Measurements from ENCODE around the gene PPM1H.

The PPM1H gene

DNA sequence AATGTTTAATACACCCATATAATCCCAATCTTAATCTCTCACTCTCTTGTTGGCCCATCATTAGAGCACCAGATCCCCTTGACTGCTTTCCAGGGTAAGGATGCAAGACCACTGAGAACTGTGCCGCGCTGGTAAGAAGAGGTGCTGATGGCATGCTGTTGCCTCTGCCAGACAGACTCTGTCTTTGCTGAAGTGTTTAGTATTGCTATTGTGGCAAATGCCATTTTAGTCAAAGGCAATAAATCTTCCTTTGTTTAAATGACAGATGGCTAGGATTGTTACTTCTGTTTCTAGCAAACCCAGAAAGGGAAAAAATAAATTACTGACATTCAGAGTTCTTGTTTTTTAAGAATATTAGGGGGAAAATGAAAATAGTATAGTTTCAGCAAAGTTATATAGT is 316.0 kb downstream of the PPM1H start:
- no peaks in the 10 kb centered on the region for H3K36me3 ChIP-seq (ENCODE audit: insufficient read depth, low read length)
- H3K4me3 ChIP-seq, result no peak overlapping the region
- no peak overlapping the region for H3K27ac ChIP-seq
- DNase-seq (ENCODE audit: low read depth, low spot score), result no peak
- no peak overlapping the region for H3K9ac ChIP-seq (ENCODE audit: insufficient read length)
- H3K9me3 ChIP-seq (ENCODE audit: low read depth, low read length), result no peaks in the 10 kb centered on the region
- TF ChIP-seq EZH2 (IDR thresholded peaks at IDR 0.05) (no peak), POLR2AphosphoS5 (IDR thresholded peaks at IDR 0.05; ENCODE audit: borderline replicate concordance, low read depth, low read length) (no peak), FOXP2 (optimal IDR thresholded peaks at IDR 0.05; ENCODE audit: control extremely low read depth, extremely low read length, insufficient read depth) (no peak)

GRCh38 chr12:62618319-62618718 is 316.6 kb downstream of the PPM1H start:
- no peaks in the 10 kb centered on the region for H3K36me3 ChIP-seq (ENCODE audit: insufficient read depth, low read length)
- no peak for TF ChIP-seq EZH2 (IDR thresholded peaks at IDR 0.05)
- no peak for TF ChIP-seq POLR2AphosphoS5 (IDR thresholded peaks at IDR 0.05; ENCODE audit: borderline replicate concordance, low read depth, low read length)
- no peak for TF ChIP-seq FOXP2 (optimal IDR thresholded peaks at IDR 0.05; ENCODE audit: control extremely low read depth, extremely low read length, insufficient read depth)
- DNase-seq (ENCODE audit: low read depth, low spot score), result no peak
- H3K4me3 ChIP-seq, result no peak overlapping the region
- H3K27ac ChIP-seq, result no peak overlapping the region
- H3K9ac ChIP-seq (ENCODE audit: insufficient read length), result no peak overlapping the region
- H3K9me3 ChIP-seq (ENCODE audit: low read depth, low read length), result no peaks in the 10 kb centered on the region

DNA sequence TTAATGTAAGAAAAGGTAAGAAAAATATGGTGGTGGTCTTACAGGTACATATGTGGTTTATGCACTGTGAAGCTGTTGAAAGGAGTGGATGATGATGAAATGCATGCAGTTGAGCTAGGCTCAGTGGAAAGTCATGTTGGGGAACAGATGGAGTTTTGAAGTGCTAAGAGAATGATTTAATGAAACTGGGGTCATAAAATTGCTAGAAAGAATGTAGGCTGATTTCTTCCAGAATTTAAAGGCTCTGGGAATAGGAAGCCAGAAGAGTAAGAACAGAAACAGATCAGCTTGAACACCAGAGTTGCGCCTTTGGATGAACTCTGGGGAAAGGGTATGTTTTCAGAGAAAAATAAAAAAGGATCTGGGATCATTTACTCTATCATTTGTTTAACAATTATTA is 321.9 kb downstream of the PPM1H start:
- Histone ChIP-seq H3K9me3 (ENCODE audit: low read depth, low read length) (no peaks in the 10 kb centered on the region), H3K4me3 (no peak overlapping the region), H3K36me3 (ENCODE audit: insufficient read depth, low read length) (no peaks in the 10 kb centered on the region), H3K27ac (no peak overlapping the region), H3K9ac (ENCODE audit: insufficient read length) (no peak overlapping the region)
- no peak for DNase-seq (ENCODE audit: low read depth, low spot score)
- TF ChIP-seq EZH2 (IDR thresholded peaks at IDR 0.05) (no peak), FOXP2 (optimal IDR thresholded peaks at IDR 0.05; ENCODE audit: control extremely low read depth, extremely low read length, insufficient read depth) (no peak), POLR2AphosphoS5 (IDR thresholded peaks at IDR 0.05; ENCODE audit: borderline replicate concordance, low read depth, low read length) (no peak)

GRCh38 chr12:62606654-62607053 is 328.3 kb downstream of the PPM1H start:
- no peak overlapping the region for H3K9ac ChIP-seq (ENCODE audit: insufficient read length)
- TF ChIP-seq POLR2AphosphoS5 (IDR thresholded peaks at IDR 0.05; ENCODE audit: borderline replicate concordance, low read depth, low read length), result no peak
- no peak for TF ChIP-seq EZH2 (IDR thresholded peaks at IDR 0.05)
- TF ChIP-seq FOXP2 (optimal IDR thresholded peaks at IDR 0.05; ENCODE audit: control extremely low read depth, extremely low read length, insufficient read depth), result no peak
- H3K36me3 ChIP-seq (ENCODE audit: insufficient read depth, low read length), result no peaks in the 10 kb centered on the region
- no peak overlapping the region for H3K4me3 ChIP-seq
- H3K9me3 ChIP-seq (ENCODE audit: low read depth, low read length), result no peaks in the 10 kb centered on the region
- no peak for DNase-seq (ENCODE audit: low read depth, low spot score)
- H3K27ac ChIP-seq, result no peak overlapping the region

DNA sequence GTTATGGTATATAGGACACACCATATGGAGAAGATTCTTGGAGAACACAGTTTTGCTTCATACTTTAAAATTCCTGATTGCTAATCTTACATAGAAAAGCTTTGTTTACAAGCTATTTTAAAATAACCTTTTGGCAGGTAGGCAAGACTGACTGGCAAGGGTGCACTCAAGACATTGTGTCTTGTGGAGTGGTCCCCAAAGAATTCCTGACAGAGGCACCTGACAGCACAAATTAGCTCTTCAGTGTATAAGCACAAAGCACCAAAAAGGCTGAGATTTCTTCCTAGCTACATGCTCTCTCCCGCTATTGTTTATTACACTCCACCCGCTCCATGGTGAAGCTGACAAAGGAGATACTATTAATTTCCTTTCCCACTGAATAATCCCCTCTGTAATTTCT is 329.0 kb downstream of the PPM1H start:
- TF ChIP-seq EZH2 (IDR thresholded peaks at IDR 0.05) (no peak), POLR2AphosphoS5 (IDR thresholded peaks at IDR 0.05; ENCODE audit: borderline replicate concordance, low read depth, low read length) (no peak), FOXP2 (optimal IDR thresholded peaks at IDR 0.05; ENCODE audit: control extremely low read depth, extremely low read length, insufficient read depth) (no peak)
- Histone ChIP-seq H3K9ac (ENCODE audit: insufficient read length) (no peak overlapping the region), H3K9me3 (ENCODE audit: low read depth, low read length) (no peaks in the 10 kb centered on the region), H3K36me3 (ENCODE audit: insufficient read depth, low read length) (no peaks in the 10 kb centered on the region), H3K27ac (no peak overlapping the region), H3K4me3 (no peak overlapping the region)
- no peak for DNase-seq (ENCODE audit: low read depth, low spot score)

DNA sequence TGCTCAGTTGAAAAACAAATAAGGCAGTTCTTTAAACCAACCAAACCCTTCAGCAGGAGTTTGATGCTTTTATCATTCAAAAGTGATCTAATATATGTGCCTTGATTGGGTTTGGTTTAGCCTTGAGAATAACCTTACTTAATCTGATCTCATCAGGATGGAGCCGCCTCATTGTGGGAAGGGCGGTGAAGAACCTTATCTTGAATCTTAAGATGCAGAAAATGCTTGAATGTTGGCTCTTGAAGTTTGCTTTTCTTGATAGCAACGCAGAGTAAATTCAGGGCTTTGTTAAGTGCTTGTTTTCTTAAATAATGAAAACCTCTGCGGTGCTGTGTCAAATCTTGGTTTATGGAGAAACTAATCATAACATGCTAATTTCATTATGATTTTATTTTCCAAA is 330.1 kb downstream of the PPM1H start:
- H3K9ac ChIP-seq (ENCODE audit: insufficient read length), result peak overlapping the region; percentile 98
- H3K36me3 ChIP-seq (ENCODE audit: insufficient read depth, low read length), result no peaks in the 10 kb centered on the region
- H3K27ac ChIP-seq, result no peak overlapping the region
- H3K4me3 ChIP-seq, result peak overlapping the region; percentile 95
- H3K9me3 ChIP-seq (ENCODE audit: low read depth, low read length), result no peaks in the 10 kb centered on the region
- TF ChIP-seq FOXP2 (optimal IDR thresholded peaks at IDR 0.05; ENCODE audit: control extremely low read depth, extremely low read length, insufficient read depth) (no peak), EZH2 (IDR thresholded peaks at IDR 0.05) (no peak), POLR2AphosphoS5 (IDR thresholded peaks at IDR 0.05; ENCODE audit: borderline replicate concordance, low read depth, low read length) (no peak)
- DNase-seq (ENCODE audit: low read depth, low spot score), result no peak

DNA sequence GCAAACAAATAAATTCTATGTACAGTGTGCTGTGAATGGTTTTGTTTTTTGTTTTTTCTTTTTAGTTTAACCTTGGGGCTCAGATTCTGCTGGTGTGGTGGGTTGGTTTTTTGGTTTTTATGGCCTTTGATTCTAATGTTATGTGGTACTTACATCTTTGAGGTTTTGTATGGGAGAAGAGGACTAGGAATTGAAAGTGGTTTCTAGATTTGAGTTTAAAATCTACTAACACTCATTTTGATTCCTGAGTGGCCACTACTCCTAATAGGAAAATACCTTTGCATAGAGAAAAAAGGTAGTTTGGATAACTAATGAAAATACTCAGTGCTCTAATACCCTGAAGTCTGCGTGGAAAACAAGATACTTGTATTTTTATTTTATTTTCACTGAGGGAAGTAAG is 330.6 kb downstream of the PPM1H start:
- Histone ChIP-seq H3K27ac (no peak overlapping the region), H3K9ac (ENCODE audit: insufficient read length) (peak overlapping the region; percentile 98), H3K4me3 (peak overlapping the region; percentile 95), H3K9me3 (ENCODE audit: low read depth, low read length) (no peaks in the 10 kb centered on the region), H3K36me3 (ENCODE audit: insufficient read depth, low read length) (no peaks in the 10 kb centered on the region)
- TF ChIP-seq POLR2AphosphoS5 (IDR thresholded peaks at IDR 0.05; ENCODE audit: borderline replicate concordance, low read depth, low read length) (no peak), FOXP2 (optimal IDR thresholded peaks at IDR 0.05; ENCODE audit: control extremely low read depth, extremely low read length, insufficient read depth) (no peak), EZH2 (IDR thresholded peaks at IDR 0.05) (no peak)
- no peak for DNase-seq (ENCODE audit: low read depth, low spot score)

DNA sequence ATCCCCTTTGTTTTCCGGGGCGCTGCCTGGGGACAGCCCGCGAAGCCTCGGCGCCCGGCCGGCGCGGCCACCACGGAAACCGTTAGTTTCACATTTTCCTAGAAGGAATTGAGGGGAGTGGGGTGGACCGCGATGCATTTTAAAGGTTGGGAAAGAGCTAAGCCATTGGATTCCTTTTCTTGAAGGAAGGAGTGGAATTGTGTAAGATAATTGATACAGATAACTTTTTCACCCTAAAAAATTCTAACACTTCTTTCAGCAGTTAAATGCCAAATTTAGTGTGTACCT is 331.2 kb downstream of the PPM1H start:
- H3K27ac ChIP-seq, result peak overlapping the region; percentile 99; the same call in 1 of the 2 replicates

DNA sequence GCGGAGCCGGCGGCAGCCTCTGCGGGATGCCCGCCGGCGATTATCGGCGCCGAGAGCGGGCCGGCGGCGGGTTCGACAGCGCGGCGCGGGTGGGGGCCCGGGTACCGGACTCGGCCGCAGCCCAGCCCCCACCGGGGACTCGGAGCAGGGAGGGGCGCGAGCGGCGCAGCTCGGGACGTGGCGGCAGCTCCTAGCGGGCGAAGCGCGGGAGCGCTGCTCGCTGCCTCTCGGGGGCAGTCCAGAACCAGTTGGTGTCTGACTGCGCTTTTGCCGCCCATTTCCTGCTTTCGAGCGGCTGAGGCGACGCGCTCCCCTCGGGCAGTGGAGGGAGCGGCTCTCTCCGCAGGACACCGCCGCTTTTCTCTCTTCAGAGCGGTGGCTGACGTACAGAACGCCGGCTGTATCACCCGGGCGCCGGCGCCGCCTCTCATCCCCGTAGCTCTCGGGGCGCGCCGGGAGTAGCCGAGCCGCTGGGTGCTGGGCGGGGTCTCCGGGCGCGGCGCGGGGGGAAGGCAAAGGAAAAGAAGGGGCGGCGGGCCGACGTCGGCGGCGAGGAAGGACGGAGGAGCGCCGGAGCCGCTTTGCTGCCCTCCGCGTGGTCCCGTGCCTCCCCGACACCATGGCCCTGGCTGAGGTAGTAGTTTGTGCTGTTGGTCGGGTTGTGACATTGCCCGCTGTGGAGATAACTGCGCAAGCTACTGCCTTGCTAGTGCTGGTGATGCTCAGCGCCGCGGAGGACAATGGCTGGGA is 331.7 kb downstream of the PPM1H start:
- peak overlapping the region; percentile 99 for H3K27ac ChIP-seq
- peak overlapping the region; percentile 95 for H3K4me3 ChIP-seq
- DNase-seq (ENCODE audit: low read depth, low spot score), result no peak

More for the DNA sequence above, 331.2 kb downstream of the PPM1H start:
- H3K36me3 ChIP-seq (ENCODE audit: insufficient read depth, low read length), result no peaks in the 10 kb centered on the region
- peak overlapping the region; percentile 98 for H3K9ac ChIP-seq (ENCODE audit: insufficient read length)
- DNase-seq (ENCODE audit: low read depth, low spot score), result no peak
- TF ChIP-seq EZH2 (IDR thresholded peaks at IDR 0.05) (no peak), FOXP2 (optimal IDR thresholded peaks at IDR 0.05; ENCODE audit: control extremely low read depth, extremely low read length, insufficient read depth) (no peak), POLR2AphosphoS5 (IDR thresholded peaks at IDR 0.05; ENCODE audit: borderline replicate concordance, low read depth, low read length) (no peak)
- no peaks in the 10 kb centered on the region for H3K9me3 ChIP-seq (ENCODE audit: low read depth, low read length)
- peak overlapping the region; percentile 95 for H3K4me3 ChIP-seq

More for the DNA sequence above, 331.7 kb downstream of the PPM1H start:
- Histone ChIP-seq H3K9ac (ENCODE audit: insufficient read length) (peak overlapping the region; percentile 98), H3K9me3 (ENCODE audit: low read depth, low read length) (no peaks in the 10 kb centered on the region), H3K36me3 (ENCODE audit: insufficient read depth, low read length) (no peaks in the 10 kb centered on the region)
- TF ChIP-seq POLR2AphosphoS5 (IDR thresholded peaks at IDR 0.05; ENCODE audit: borderline replicate concordance, low read depth, low read length) (no peak; the same call in 1 of the 2 replicates), FOXP2 (optimal IDR thresholded peaks at IDR 0.05; ENCODE audit: control extremely low read depth, extremely low read length, insufficient read depth) (peak; percentile 25), EZH2 (IDR thresholded peaks at IDR 0.05) (no peak)

Measured in SK-N-MC (cell line).